GM23338 (cell line): Measurements from ENCODE around the gene LMNA. TPM values are rescaled to one million over a fixed set of nuclear protein-coding genes. Genes with fewer than 3 reads are reported as not detected.

Source experiments
- ATAC-seq: fragments of 200-7000 bp; cut with Tn5 transposase; 3 replicates; pipeline ENCODE4 v1.9.1; 2020
- DNase-seq: peaks from one replicate; pipeline ENCODE4 v3.0.0-alpha.2; 2015; ENCODE audit warnings: low spot score
- H2AFZ ChIP-seq: fragments of 200-600 bp; sonication (generic); 2 replicates; pipeline ENCODE4 v1.8.0; 2016; ENCODE audit warnings: antibody characterized with exemption, mild to moderate bottlenecking, moderate library complexity
- H3F3A ChIP-seq: fragments of 200-600 bp; sonication (generic); replicated peaks from 2 replicates; pipeline ENCODE4 v1.8.0; 2017; ENCODE audit warnings: antibody characterized with exemption, mixed run types, low read depth
- H3K27ac ChIP-seq: fragments of 200-600 bp; sonication (generic); 2 replicates; pipeline ENCODE4 v1.6.1; 2016; ENCODE audit warnings: low read depth
- H3K27me3 ChIP-seq: fragments of 200-600 bp; sonication (generic); 2 replicates; pipeline ENCODE4 v1.8.0; 2016; ENCODE audit warnings: mild to moderate bottlenecking, mixed run types, moderate library complexity; ENCODE audit not compliant: insufficient read depth
- H3K36me3 ChIP-seq: fragments of 200-600 bp; sonication (generic); 2 replicates; pipeline ENCODE4 v1.8.0; 2016; ENCODE audit warnings: mild to moderate bottlenecking; ENCODE audit not compliant: insufficient read depth
- H3K4me1 ChIP-seq: fragments of 200-600 bp; sonication (generic); 2 replicates; pipeline ENCODE4 v1.8.0; 2016; ENCODE audit warnings: mild to moderate bottlenecking, moderate library complexity; ENCODE audit not compliant: insufficient read depth
- H3K4me2 ChIP-seq: fragments of 200-600 bp; sonication (generic); 2 replicates; pipeline ENCODE4 v1.7.1; 2017; ENCODE audit warnings: mixed run types
- H3K4me3 ChIP-seq: fragments of 200-600 bp; sonication (generic); 2 replicates; pipeline ENCODE4 v1.6.1; 2016; ENCODE audit warnings: mixed run types
- H3K79me2 ChIP-seq: fragments of 200-600 bp; sonication (generic); replicated peaks from 2 replicates; pipeline ENCODE4 v1.8.0; 2017; ENCODE audit warnings: mild to moderate bottlenecking; ENCODE audit not compliant: insufficient read depth
- H3K9me2 ChIP-seq: fragments of 200-600 bp; sonication (generic); 2 replicates; pipeline ENCODE4 v1.8.0; 2017; ENCODE audit not compliant: insufficient read depth
- H4K20me1 ChIP-seq: fragments of 200-600 bp; sonication (generic); replicated peaks from 2 replicates; pipeline ENCODE4 v1.8.0; 2017; ENCODE audit warnings: mild to moderate bottlenecking; ENCODE audit not compliant: insufficient read depth
- H3K27ac Mint-ChIP-seq: 2 replicates; pipeline ENCODE4 v1.8.0; 2020; ENCODE audit warnings: inconsistent platforms, mild to moderate bottlenecking, moderate library complexity, mixed read lengths
- H3K27me3 Mint-ChIP-seq: 3 replicates; pipeline ENCODE4 v1.8.0; 2022; ENCODE audit warnings: low read depth, mild to moderate bottlenecking, moderate library complexity, mixed read lengths, inconsistent platforms; ENCODE audit not compliant: insufficient read depth, poor library complexity
- H3K36me3 Mint-ChIP-seq: 3 replicates; pipeline ENCODE4 v1.8.0; 2021; ENCODE audit warnings: low read depth, mild to moderate bottlenecking, inconsistent platforms, moderate library complexity, mixed read lengths
- H3K4me1 Mint-ChIP-seq: 3 replicates; pipeline ENCODE4 v1.8.0; 2020; ENCODE audit warnings: mild to moderate bottlenecking, inconsistent platforms, mixed read lengths
- H3K4me3 Mint-ChIP-seq: 3 replicates; pipeline ENCODE4 v1.8.0; 2021; ENCODE audit warnings: moderate library complexity, mild to moderate bottlenecking, inconsistent platforms, mixed read lengths
- H3K9me3 Mint-ChIP-seq: 3 replicates; pipeline ENCODE4 v1.8.0; 2020; ENCODE audit warnings: moderate library complexity, mild to moderate bottlenecking, inconsistent platforms, mixed read lengths
- CREB1 ChIP-seq: fragments of 250-450 bp; sonication (Bioruptor Pico); IDR thresholded peaks from 2 replicates; pipeline ENCODE4 v1.5.0; 2020; ENCODE audit warnings: low read depth, mild to moderate bottlenecking, moderate library complexity
- POLR2AphosphoS5 ChIP-seq: IDR thresholded peaks from 2 replicates; pipeline ENCODE4 v1.6.1; 2016; ENCODE audit warnings: antibody characterized with exemption, low read depth
- STAT1 ChIP-seq: IDR thresholded peaks from one replicate; pipeline ENCODE4 v1.6.1; 2016; ENCODE audit warnings: antibody characterized with exemption; ENCODE audit not compliant: unreplicated experiment
- ZNF114 ChIP-seq: fragments of 250-450 bp; sonication (Bioruptor Pico); IDR thresholded peaks from 2 replicates; pipeline ENCODE4 v1.5.0; 2020; ENCODE audit warnings: mild to moderate bottlenecking, moderate library complexity
- ZNF331 ChIP-seq: fragments of 250-450 bp; sonication (Bioruptor Pico); IDR thresholded peaks from 2 replicates; pipeline ENCODE4 v1.5.0; 2020; ENCODE audit warnings: low read depth, mild to moderate bottlenecking, moderate library complexity
- polyA plus RNA-seq: library from polyadenylated mRNA; unstranded; fragments of >200 nt; fragmentation: Nextera tagmentation; extraction: Ambion mirVana; gene quantifications from 2 replicates; pipeline ENCODE4 v1.2.1, GENCODE V29; 2016
- total RNA-seq: library from RNA; depleted of rRNA; stranded (reverse); fragments of >200 nt; shearing (Covaris generic); gene quantifications from 2 replicates; pipeline ENCODE4 v1.2.3, GENCODE V29; 2014
- TF ChIP-seq, protein P1 (sequence below), 2 experiments: fragments of 200-600 bp in 1 of 2; sonication (generic) in 1 of 2; conservative IDR thresholded peaks; 2 replicates each; pipeline versions ENCODE4 v1.5.1 to v1.6.1; 2016 to 2017; ENCODE audit warnings: antibody characterized with exemption in 2 of 2, low read depth in 2 of 2, mild to moderate bottlenecking in 2 of 2, moderate library complexity in 1 of 2
- TF ChIP-seq, protein P2 (sequence below): IDR thresholded peaks from 2 replicates; pipeline ENCODE4 v1.6.1; 2016; ENCODE audit warnings: antibody characterized with exemption
- TF ChIP-seq, protein P3 (sequence below): fragments of 250-450 bp; sonication (Bioruptor Pico); IDR thresholded peaks from 2 replicates; pipeline ENCODE4 v1.5.0; 2020; ENCODE audit warnings: mild to moderate bottlenecking, moderate library complexity

Gene LMNA
- total and polyA plus RNA-seq, 2 experiments from 2014 or later = 35.5 to 56.3 TPM

DNA sequence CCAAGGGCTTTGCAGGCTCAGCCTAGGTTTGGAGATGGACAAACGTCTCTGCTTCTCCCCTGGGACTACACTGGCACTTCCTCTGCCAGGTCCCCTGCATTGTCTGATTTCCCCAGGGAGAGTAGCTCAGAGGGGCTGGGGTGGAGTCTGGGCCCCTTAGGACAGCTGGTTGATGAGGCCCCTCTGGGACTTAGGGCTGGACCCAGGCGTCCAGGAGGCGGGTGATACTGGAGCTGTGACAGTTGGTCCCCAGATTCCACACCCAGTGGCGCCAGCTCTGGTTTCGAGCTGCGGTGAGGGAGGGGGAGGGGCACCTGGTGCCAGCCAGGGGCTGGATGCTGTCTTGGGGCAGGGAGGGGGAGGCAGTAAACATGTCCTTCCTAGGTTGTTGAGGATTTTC lies 24.8 kb upstream of the LMNA start:
- Mint-ChIP-seq H3K4me3 (no peak overlapping the region), H3K27me3 (peaks cover 12% of the 10 kb centered on the region), H3K9me3 (no peaks in the 10 kb centered on the region), H3K27ac (no peak overlapping the region), H3K4me1 (peaks cover 36% of the 10 kb centered on the region), H3K36me3 (peaks cover 12% of the 10 kb centered on the region; the same call in 2 of the 3 replicates)
- peak; percentile 8; the same call in 2 of the 3 replicates for ATAC-seq
- Histone ChIP-seq H3F3A (peaks cover 11% of the 10 kb centered on the region), H4K20me1 (peaks cover 3% of the 10 kb centered on the region), H3K4me2 (no peak overlapping the region), H3K27me3 (no peaks in the 10 kb centered on the region), H3K79me2 (peaks cover 3% of the 10 kb centered on the region), H3K4me1 (peaks cover 20% of the 10 kb centered on the region), H3K4me3 (no peak overlapping the region), H3K36me3 (no peaks in the 10 kb centered on the region), H2AFZ (no peak overlapping the region), H3K27ac (no peak overlapping the region), H3K9me2 (no peaks in the 10 kb centered on the region)
- no peak for DNase-seq
- no peak for TF ChIP-seq ZNF114
- TF ChIP-seq ZNF331 (CRISPR knock-in tag) = no peak
- TF ChIP-seq, protein P1, sequence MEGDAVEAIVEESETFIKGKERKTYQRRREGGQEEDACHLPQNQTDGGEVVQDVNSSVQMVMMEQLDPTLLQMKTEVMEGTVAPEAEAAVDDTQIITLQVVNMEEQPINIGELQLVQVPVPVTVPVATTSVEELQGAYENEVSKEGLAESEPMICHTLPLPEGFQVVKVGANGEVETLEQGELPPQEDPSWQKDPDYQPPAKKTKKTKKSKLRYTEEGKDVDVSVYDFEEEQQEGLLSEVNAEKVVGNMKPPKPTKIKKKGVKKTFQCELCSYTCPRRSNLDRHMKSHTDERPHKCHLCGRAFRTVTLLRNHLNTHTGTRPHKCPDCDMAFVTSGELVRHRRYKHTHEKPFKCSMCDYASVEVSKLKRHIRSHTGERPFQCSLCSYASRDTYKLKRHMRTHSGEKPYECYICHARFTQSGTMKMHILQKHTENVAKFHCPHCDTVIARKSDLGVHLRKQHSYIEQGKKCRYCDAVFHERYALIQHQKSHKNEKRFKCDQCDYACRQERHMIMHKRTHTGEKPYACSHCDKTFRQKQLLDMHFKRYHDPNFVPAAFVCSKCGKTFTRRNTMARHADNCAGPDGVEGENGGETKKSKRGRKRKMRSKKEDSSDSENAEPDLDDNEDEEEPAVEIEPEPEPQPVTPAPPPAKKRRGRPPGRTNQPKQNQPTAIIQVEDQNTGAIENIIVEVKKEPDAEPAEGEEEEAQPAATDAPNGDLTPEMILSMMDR (conservative IDR thresholded peaks at IDR 0.05; ENCODE audit: low read depth in 2 of 2) = no peak
- no peak for TF ChIP-seq POLR2AphosphoS5
- TF ChIP-seq, protein P2, sequence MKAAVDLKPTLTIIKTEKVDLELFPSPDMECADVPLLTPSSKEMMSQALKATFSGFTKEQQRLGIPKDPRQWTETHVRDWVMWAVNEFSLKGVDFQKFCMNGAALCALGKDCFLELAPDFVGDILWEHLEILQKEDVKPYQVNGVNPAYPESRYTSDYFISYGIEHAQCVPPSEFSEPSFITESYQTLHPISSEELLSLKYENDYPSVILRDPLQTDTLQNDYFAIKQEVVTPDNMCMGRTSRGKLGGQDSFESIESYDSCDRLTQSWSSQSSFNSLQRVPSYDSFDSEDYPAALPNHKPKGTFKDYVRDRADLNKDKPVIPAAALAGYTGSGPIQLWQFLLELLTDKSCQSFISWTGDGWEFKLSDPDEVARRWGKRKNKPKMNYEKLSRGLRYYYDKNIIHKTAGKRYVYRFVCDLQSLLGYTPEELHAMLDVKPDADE = no peak

DNA sequence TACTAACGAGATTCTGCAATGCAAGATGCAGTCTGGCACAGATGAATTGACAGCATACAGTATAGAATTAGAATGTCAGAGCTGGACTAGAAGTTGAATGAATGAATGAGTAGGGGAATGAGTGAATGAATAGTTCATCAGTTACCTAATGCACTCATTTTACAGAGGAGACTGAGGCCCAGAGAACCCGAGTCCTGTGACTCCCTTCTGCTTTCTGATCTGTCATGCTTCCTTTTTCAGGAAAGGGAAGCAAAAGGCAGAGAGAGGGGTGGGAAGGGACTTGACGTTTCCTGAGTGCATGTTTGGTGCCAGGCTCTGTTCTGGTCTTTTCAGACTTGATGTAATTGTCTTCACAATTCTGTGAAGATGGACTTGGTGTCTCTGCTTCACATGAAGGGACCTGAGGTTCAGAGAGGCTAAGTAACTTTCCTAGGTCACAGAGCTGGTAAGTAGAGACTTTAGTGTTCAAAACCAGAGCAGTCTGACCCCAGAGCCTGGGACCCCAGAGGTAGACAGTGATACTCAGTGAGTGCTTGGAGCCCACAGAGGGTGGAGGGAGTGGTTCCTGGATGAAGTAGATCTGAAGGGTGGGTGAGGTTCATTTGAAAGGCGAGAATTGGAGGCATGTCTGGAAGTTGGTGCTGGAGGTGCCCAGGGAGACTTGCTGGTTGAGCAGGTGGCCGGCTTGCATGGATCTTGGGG lies 24.2 kb upstream of the LMNA start:
- Histone ChIP-seq H3K79me2 (peaks cover 2% of the 10 kb centered on the region; the same call in 1 of the 2 replicates), H3K4me1 (peaks cover 15% of the 10 kb centered on the region; the same call in 1 of the 2 replicates), H3K4me2 (no peak overlapping the region)
- no peak for TF ChIP-seq STAT1
- TF ChIP-seq, protein P3, sequence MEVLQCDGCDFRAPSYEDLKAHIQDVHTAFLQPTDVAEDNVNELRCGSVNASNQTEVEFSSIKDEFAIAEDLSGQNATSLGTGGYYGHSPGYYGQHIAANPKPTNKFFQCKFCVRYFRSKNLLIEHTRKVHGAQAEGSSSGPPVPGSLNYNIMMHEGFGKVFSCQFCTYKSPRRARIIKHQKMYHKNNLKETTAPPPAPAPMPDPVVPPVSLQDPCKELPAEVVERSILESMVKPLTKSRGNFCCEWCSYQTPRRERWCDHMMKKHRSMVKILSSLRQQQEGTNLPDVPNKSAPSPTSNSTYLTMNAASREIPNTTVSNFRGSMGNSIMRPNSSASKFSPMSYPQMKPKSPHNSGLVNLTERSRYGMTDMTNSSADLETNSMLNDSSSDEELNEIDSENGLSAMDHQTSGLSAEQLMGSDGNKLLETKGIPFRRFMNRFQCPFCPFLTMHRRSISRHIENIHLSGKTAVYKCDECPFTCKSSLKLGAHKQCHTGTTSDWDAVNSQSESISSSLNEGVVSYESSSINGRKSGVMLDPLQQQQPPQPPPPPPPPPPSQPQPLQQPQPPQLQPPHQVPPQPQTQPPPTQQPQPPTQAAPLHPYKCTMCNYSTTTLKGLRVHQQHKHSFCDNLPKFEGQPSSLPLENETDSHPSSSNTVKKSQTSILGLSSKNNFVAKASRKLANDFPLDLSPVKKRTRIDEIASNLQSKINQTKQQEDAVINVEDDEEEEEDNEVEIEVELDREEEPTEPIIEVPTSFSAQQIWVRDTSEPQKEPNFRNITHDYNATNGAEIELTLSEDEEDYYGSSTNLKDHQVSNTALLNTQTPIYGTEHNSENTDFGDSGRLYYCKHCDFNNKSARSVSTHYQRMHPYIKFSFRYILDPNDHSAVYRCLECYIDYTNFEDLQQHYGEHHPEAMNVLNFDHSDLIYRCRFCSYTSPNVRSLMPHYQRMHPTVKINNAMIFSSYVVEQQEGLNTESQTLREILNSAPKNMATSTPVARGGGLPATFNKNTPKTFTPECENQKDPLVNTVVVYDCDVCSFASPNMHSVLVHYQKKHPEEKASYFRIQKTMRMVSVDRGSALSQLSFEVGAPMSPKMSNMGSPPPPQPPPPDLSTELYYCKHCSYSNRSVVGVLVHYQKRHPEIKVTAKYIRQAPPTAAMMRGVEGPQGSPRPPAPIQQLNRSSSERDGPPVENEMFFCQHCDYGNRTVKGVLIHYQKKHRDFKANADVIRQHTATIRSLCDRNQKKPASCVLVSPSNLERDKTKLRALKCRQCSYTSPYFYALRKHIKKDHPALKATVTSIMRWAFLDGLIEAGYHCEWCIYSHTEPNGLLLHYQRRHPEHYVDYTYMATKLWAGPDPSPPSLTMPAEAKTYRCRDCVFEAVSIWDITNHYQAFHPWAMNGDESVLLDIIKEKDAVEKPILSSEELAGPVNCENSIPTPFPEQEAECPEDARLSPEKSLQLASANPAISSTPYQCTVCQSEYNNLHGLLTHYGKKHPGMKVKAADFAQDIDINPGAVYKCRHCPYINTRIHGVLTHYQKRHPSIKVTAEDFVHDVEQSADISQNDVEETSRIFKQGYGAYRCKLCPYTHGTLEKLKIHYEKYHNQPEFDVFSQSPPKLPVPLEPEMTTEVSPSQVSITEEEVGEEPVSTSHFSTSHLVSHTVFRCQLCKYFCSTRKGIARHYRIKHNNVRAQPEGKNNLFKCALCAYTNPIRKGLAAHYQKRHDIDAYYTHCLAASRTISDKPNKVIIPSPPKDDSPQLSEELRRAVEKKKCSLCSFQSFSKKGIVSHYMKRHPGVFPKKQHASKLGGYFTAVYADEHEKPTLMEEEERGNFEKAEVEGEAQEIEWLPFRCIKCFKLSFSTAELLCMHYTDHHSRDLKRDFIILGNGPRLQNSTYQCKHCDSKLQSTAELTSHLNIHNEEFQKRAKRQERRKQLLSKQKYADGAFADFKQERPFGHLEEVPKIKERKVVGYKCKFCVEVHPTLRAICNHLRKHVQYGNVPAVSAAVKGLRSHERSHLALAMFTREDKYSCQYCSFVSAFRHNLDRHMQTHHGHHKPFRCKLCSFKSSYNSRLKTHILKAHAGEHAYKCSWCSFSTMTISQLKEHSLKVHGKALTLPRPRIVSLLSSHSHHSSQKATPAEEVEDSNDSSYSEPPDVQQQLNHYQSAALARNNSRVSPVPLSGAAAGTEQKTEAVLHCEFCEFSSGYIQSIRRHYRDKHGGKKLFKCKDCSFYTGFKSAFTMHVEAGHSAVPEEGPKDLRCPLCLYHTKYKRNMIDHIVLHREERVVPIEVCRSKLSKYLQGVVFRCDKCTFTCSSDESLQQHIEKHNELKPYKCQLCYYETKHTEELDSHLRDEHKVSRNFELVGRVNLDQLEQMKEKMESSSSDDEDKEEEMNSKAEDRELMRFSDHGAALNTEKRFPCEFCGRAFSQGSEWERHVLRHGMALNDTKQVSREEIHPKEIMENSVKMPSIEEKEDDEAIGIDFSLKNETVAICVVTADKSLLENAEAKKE (CRISPR knock-in tag) = no peak
- no peak for TF ChIP-seq CREB1
- no peak for TF ChIP-seq ZNF331 (CRISPR knock-in tag)
- TF ChIP-seq ZNF114 = no peak

More for the DNA sequence above, 24.2 kb upstream of the LMNA start:
- Histone ChIP-seq H3F3A (peaks cover 9% of the 10 kb centered on the region), H4K20me1 (no peaks in the 10 kb centered on the region; the same call in 1 of the 2 replicates), H3K36me3 (no peaks in the 10 kb centered on the region), H3K27me3 (no peaks in the 10 kb centered on the region), H3K9me2 (no peaks in the 10 kb centered on the region), H2AFZ (no peak overlapping the region), H3K4me3 (no peak overlapping the region), H3K27ac (0 out of 2 replicates have a peak overlapping the region, but pooled peaks have one; percentile 36)
- DNase-seq = no peak
- Mint-ChIP-seq H3K27me3 (peaks cover 12% of the 10 kb centered on the region), H3K36me3 (peaks cover 12% of the 10 kb centered on the region; the same call in 2 of the 3 replicates), H3K4me3 (no peak overlapping the region; the same call in 2 of the 3 replicates), H3K9me3 (no peaks in the 10 kb centered on the region), H3K4me1 (peaks cover 30% of the 10 kb centered on the region), H3K27ac (peak overlapping the region; percentile 36; the same call in 1 of the 2 replicates)
- peak; percentile 12 for ATAC-seq
